Hematopoietic multipotent progenitor cell treated with erythropoietin and hydrocortisone succinate and interleukin-3 and kit ligand, for 6 days (in vitro differentiated cells): ENCODE data around the gene IL21.

Experiments
- DNase-seq: peaks from one replicate; pipeline ENCODE4 v3.0.0-alpha.2; 2015

IL21 gene

GRCh38 chr4:122632396-122633143, 11.7 kb upstream of the IL21 start:
- no peak for DNase-seq

GRCh38 chr4:122625156-122625555, 4.3 kb upstream of the IL21 start:
- DNase-seq = no peak

- DNase-seq = no peak
Observed at GRCh38 chr4:122624205-122624604, 3.3 kb upstream of the IL21 start.

GRCh38 chr4:122623637-122624166, 2.8 kb upstream of the IL21 start:
- no peak for DNase-seq

- DNase-seq = no peak
Observed at GRCh38 chr4:122622400-122622799, 1.5 kb upstream of the IL21 start.

- no peak for DNase-seq
Observed at GRCh38 chr4:122619611-122620010, 1.3 kb downstream of the IL21 start.

- DNase-seq = no peak
Observed at GRCh38 chr4:122617597-122618593, 3.0 kb downstream of the IL21 start.

GRCh38 chr4:122616915-122617596, 3.8 kb downstream of the IL21 start:
- DNase-seq = no peak

- no peak for DNase-seq
Observed at GRCh38 chr4:122614621-122615020, 6.2 kb downstream of the IL21 start.

- no peak for DNase-seq
Observed at GRCh38 chr4:122612540-122612939, 8.3 kb downstream of the IL21 start.

- no peak for DNase-seq
Observed at GRCh38 chr4:122606364-122607043, 14.4 kb downstream of the IL21 start.

- DNase-seq = no peak
Observed at GRCh38 chr4:122604146-122604545, 16.7 kb downstream of the IL21 start.

- DNase-seq = peak; percentile 9
Observed at GRCh38 chr4:122603156-122603574, 17.7 kb downstream of the IL21 start.

GRCh38 chr4:122602277-122603142, 18.4 kb downstream of the IL21 start:
- peak; percentile 55 for DNase-seq

- no peak for DNase-seq
Observed at GRCh38 chr4:122591196-122591595, 29.7 kb downstream of the IL21 start.

GRCh38 chr4:122588453-122589238, 32.2 kb downstream of the IL21 start:
- peak; percentile 10 for DNase-seq

- no peak for DNase-seq
Observed at GRCh38 chr4:122584519-122584918, 36.3 kb downstream of the IL21 start.

- no peak for DNase-seq
Observed at GRCh38 chr4:122583906-122584305, 37.0 kb downstream of the IL21 start.

GRCh38 chr4:122577808-122578781, 42.8 kb downstream of the IL21 start:
- peak; percentile 81 for DNase-seq
